OCI-LY3 (cell line): ENCODE measurements around the gene KLHL3.

ENCODE experiments used
- H2AFZ ChIP-seq: fragments of 200-600, 300-600 bp; shearing (Covaris generic); 2 replicates; pipeline ENCODE4 v1.6.0; 2014; ENCODE audit warnings: antibody characterized with exemption, low read depth, low read length
- H3K27ac ChIP-seq: fragments of 200-600, 300-600 bp; sonication (generic); 2 replicates; pipeline ENCODE4 v1.5.1; 2014; ENCODE audit warnings: mild to moderate bottlenecking, low read length, moderate library complexity, mixed read lengths
- H3K27me3 ChIP-seq: fragments of 200-600, 300-600 bp; sonication (generic); 2 replicates; pipeline ENCODE4 v1.6.1; 2014; ENCODE audit warnings: low read depth, low read length, mixed read lengths
- H3K36me3 ChIP-seq: fragments of 200-600, 300-600 bp; sonication (generic); replicated peaks from 2 replicates; pipeline ENCODE3; 2014; ENCODE audit warnings: low read depth, low read length, mixed read lengths
- H3K4me1 ChIP-seq: fragments of 300-600, 200-600 bp; sonication (generic); 2 replicates; pipeline ENCODE4 v1.6.1; 2014; ENCODE audit warnings: low read length, mixed read lengths
- H3K4me2 ChIP-seq: fragments of 200-600, 300-600 bp; sonication (generic); 2 replicates; pipeline ENCODE4 v1.6.1; 2014; ENCODE audit warnings: low read length, mixed read lengths
- H3K4me3 ChIP-seq: fragments of 300-600, 200-600 bp; sonication (generic); 2 replicates; pipeline ENCODE4 v1.5.1; 2014; ENCODE audit warnings: antibody characterized with exemption, mild to moderate bottlenecking, low read length, moderate library complexity
- H3K79me2 ChIP-seq: fragments of 300-600, 200-600 bp; shearing (Covaris generic); 2 replicates; pipeline ENCODE4 v1.6.1; 2014; ENCODE audit warnings: mild to moderate bottlenecking, low read length, mixed read lengths
- H3K9ac ChIP-seq: fragments of 300-600, 200-600 bp; shearing (Covaris generic); 2 replicates; pipeline ENCODE4 v1.6.0; 2014; ENCODE audit warnings: mild to moderate bottlenecking, low read length, moderate library complexity
- H3K9me3 ChIP-seq: fragments of 200-600, 300-600 bp; shearing (Covaris generic); 2 replicates; pipeline ENCODE4 v1.6.1; 2014; ENCODE audit warnings: low read length, mixed read lengths; ENCODE audit not compliant: insufficient read depth
- H4K20me1 ChIP-seq: fragments of 200-600, 300-600 bp; sonication (generic); 2 replicates; pipeline ENCODE4 v1.6.1; 2016; ENCODE audit warnings: low read length, mixed read lengths; ENCODE audit not compliant: insufficient read depth
- EZH2phosphoT487 ChIP-seq: fragments of 200-600 bp; shearing (Covaris generic); IDR thresholded peaks from 2 replicates; pipeline ENCODE4 v1.6.1; 2018; ENCODE audit warnings: antibody characterized with exemption, mixed run types, low read depth
- TF ChIP-seq, protein P1 (sequence below): fragments of 200-600, 300-600 bp; sonication (generic); IDR thresholded peaks from 2 replicates; pipeline ENCODE4 v1.5.1; 2014; ENCODE audit warnings: antibody characterized with exemption, low read length, low read depth

KLHL3 gene

DNA sequence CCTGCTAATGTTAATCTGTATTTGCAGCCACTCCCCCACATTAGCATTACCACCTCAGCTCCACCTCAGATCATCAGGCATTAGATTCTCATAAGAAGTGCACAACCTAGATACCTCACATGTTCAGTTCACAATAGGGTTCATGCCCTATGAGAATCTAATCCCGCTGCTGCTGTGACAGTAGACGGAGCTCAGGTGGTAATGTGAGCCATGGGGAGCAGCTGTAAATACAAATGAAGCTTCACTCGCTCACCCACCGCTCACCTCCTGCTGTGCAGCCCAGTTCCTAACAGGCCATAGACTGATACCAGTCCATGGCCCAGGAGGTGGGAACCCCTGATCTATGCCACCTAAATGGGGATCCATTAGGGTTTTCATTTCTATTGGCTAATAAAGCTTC lies 24.4 kb upstream of the KLHL3 start:
- Histone ChIP-seq H3K27me3 (0 out of 2 replicates have a peak, but pooled peaks cover 5% of the 10 kb centered on the region), H3K36me3 (no peaks in the 10 kb centered on the region), H3K4me2 (no peak overlapping the region), H3K9me3 (no peaks in the 10 kb centered on the region), H2AFZ (no peak overlapping the region), H4K20me1 (no peaks in the 10 kb centered on the region), H3K27ac (no peak overlapping the region), H3K79me2 (no peaks in the 10 kb centered on the region), H3K9ac (no peak overlapping the region), H3K4me3 (no peak overlapping the region), H3K4me1 (peaks cover 16% of the 10 kb centered on the region)
- TF ChIP-seq, protein P1, sequence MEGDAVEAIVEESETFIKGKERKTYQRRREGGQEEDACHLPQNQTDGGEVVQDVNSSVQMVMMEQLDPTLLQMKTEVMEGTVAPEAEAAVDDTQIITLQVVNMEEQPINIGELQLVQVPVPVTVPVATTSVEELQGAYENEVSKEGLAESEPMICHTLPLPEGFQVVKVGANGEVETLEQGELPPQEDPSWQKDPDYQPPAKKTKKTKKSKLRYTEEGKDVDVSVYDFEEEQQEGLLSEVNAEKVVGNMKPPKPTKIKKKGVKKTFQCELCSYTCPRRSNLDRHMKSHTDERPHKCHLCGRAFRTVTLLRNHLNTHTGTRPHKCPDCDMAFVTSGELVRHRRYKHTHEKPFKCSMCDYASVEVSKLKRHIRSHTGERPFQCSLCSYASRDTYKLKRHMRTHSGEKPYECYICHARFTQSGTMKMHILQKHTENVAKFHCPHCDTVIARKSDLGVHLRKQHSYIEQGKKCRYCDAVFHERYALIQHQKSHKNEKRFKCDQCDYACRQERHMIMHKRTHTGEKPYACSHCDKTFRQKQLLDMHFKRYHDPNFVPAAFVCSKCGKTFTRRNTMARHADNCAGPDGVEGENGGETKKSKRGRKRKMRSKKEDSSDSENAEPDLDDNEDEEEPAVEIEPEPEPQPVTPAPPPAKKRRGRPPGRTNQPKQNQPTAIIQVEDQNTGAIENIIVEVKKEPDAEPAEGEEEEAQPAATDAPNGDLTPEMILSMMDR: no peak
- no peak for TF ChIP-seq EZH2phosphoT487

DNA sequence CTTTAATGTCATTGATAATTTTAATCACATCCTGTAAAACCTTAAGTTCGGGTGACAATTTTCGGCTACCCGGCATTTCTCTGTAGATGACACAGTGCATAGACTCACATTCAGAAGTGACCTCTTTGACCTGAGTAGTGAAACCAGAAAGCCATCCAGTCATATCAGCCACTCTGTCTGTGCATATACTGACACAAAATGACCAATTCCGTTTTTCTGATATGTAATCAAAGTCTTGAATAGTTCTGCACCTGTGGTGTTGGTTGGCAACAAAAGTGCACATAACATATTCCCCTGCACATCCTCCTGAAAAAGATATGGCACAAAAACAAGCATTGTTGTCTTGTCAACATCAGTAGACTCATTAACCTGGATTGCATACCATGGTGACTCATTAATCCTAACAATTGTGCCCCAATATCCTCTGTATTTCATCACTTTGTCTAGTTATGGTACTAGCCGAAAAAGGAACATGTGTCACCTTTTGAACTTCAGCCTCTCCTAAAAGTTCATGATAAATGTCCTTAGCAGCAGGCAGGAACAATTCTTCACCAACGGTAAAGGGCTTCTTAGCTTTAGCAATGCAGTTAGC lies 22.9 kb upstream of the KLHL3 start:
- Histone ChIP-seq H3K4me1 (peaks cover 20% of the 10 kb centered on the region), H3K27me3 (0 out of 2 replicates have a peak, but pooled peaks cover 5% of the 10 kb centered on the region), H3K36me3 (no peaks in the 10 kb centered on the region), H3K4me3 (peak overlapping the region; percentile 30; the same call in 1 of the 2 replicates), H4K20me1 (no peaks in the 10 kb centered on the region), H3K79me2 (peaks cover 4% of the 10 kb centered on the region), H3K4me2 (peak overlapping the region; percentile 55), H3K27ac (no peak overlapping the region), H2AFZ (no peak overlapping the region), H3K9me3 (no peaks in the 10 kb centered on the region), H3K9ac (no peak overlapping the region)
- TF ChIP-seq EZH2phosphoT487: no peak
- TF ChIP-seq, protein P1: no peak

DNA sequence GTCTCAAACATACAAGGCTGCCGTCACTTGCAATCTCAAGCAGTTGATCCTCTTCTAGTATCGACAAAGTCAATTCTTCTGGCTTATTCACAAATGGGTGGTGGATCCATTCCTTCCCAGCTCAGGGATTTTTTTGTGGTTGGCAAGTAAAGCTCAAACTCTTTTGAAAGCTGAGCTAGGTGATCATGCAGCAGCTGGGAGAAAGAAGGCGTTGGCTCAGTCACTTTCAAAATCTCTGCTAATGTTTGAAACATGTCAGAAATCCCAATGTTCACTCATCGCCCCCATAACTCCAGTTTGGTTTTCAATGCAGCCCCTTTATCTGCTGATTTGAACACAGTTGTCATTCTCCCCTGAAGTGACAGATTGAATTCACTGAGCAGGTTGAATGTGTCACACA lies 22.2 kb upstream of the KLHL3 start:
- peaks cover 6% of the 10 kb centered on the region; the same call in 1 of the 2 replicates for H4K20me1 ChIP-seq
- H3K4me1 ChIP-seq: peaks cover 20% of the 10 kb centered on the region
- peak overlapping the region; percentile 29; the same call in 1 of the 2 replicates for H3K4me3 ChIP-seq
- peaks cover 6% of the 10 kb centered on the region for H3K36me3 ChIP-seq
- H2AFZ ChIP-seq: no peak overlapping the region
- no peak overlapping the region for H3K9ac ChIP-seq
- TF ChIP-seq, protein P1: no peak
- TF ChIP-seq EZH2phosphoT487: no peak
- 0 out of 2 replicates have a peak, but pooled peaks cover 5% of the 10 kb centered on the region for H3K27me3 ChIP-seq
- H3K9me3 ChIP-seq: no peaks in the 10 kb centered on the region
- peaks cover 10% of the 10 kb centered on the region for H3K79me2 ChIP-seq
- H3K4me2 ChIP-seq: peak overlapping the region; percentile 55
- no peak overlapping the region for H3K27ac ChIP-seq

DNA sequence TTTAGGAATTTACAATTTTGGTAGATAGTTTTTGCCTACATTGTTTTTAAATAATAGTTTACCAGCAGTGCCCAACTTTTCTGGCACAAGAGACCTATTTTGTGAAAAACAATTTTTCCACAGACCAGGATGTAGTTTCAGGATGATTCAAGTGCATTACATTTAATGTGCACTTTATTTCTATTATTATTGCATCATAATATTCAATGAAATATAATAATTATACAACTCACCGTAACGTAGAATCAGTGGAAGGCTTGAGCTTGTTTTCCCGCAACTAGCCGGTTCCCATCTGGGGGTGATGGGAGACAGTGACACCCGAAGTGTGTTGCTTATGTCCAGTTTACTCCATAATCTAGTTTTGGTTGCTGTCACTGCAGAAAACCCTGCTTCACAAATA lies 21.7 kb upstream of the KLHL3 start:
- Histone ChIP-seq H3K4me2 (no peak overlapping the region), H4K20me1 (peaks cover 11% of the 10 kb centered on the region), H3K27me3 (0 out of 2 replicates have a peak, but pooled peaks cover 5% of the 10 kb centered on the region), H2AFZ (no peak overlapping the region), H3K4me1 (peaks cover 20% of the 10 kb centered on the region), H3K9me3 (no peaks in the 10 kb centered on the region), H3K36me3 (peaks cover 10% of the 10 kb centered on the region), H3K9ac (no peak overlapping the region), H3K4me3 (no peak overlapping the region), H3K79me2 (peaks cover 15% of the 10 kb centered on the region), H3K27ac (no peak overlapping the region)
- no peak for TF ChIP-seq EZH2phosphoT487
